RPMI7951 (cell line): Measurements from ENCODE around the gene AHDC1. TPM values are rescaled to one million over a fixed set of nuclear protein-coding genes. Genes with fewer than 3 reads are reported as not detected.
"Not testable (repeated sequence)": the region's sequence is repeated elsewhere in the genome, so short reads cannot be mapped to it uniquely, and the experiment has no call there.

Experiments used
- DNase-seq: peaks from one replicate; pipeline ENCODE4 v3.0.0-alpha.2; 2012; ENCODE audit warnings: low read depth
- total RNA-seq: library from RNA; depleted of rRNA; stranded (reverse); fragments of >200 nt; shearing (Covaris generic); gene quantifications from 2 replicates; pipeline ENCODE4 v1.2.3, GENCODE V29; 2014; rRNA removed

The AHDC1 gene, protein sequence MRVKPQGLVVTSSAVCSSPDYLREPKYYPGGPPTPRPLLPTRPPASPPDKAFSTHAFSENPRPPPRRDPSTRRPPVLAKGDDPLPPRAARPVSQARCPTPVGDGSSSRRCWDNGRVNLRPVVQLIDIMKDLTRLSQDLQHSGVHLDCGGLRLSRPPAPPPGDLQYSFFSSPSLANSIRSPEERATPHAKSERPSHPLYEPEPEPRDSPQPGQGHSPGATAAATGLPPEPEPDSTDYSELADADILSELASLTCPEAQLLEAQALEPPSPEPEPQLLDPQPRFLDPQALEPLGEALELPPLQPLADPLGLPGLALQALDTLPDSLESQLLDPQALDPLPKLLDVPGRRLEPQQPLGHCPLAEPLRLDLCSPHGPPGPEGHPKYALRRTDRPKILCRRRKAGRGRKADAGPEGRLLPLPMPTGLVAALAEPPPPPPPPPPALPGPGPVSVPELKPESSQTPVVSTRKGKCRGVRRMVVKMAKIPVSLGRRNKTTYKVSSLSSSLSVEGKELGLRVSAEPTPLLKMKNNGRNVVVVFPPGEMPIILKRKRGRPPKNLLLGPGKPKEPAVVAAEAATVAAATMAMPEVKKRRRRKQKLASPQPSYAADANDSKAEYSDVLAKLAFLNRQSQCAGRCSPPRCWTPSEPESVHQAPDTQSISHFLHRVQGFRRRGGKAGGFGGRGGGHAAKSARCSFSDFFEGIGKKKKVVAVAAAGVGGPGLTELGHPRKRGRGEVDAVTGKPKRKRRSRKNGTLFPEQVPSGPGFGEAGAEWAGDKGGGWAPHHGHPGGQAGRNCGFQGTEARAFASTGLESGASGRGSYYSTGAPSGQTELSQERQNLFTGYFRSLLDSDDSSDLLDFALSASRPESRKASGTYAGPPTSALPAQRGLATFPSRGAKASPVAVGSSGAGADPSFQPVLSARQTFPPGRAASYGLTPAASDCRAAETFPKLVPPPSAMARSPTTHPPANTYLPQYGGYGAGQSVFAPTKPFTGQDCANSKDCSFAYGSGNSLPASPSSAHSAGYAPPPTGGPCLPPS (N-terminal part only)
- total RNA-seq, result 5.8 and 7.1 TPM in 2 replicates

DNA sequence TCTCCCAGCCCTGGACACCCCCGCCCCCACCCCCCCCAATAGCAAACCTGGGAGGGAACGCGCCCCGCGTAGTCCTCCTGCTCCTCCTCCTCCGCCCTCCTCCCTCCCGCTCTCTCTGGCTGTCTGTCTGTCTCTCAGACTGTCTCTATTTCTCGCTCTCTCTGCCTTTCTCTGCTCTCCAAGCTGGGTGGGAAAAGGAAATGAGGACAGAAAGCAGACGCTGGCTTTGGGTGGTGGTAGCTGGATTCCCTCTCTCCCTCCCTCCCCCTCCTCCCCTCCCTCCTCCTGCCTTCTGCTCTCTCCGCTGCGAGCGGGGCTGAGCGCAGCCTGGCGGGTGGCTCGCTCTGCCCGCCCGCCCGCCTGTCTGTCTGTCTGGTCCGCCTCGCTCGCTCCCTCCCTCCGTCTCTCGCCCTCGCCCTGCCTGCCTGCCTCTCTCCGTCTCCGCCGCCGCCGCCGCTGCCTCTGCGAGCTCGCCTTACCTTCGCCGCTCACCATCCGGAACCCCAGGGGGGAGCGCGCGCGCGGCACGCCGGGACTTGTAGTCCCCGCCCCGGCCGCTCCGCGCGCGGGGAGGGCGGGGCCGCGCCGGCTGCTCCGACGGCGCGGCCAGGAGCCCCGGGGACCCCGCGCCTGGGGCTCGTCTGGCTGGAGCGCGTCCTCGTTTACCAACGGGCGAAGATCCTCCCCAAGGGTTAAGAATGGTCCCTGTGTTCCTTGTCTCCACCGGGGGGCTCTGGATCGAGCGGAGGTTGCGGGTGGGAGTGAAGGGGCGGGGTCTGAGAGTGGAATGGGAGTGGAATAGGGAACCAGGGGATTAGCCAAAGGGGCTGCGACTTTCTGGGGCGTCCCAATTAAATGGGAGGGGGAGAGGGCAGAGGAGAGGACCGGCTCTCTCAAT lies at the start of gene AHDC1:
AHDC1 (minus strand) TSS at position 464 of the 898 bp plus-strand sequence. CDS start 52,029 bp downstream, outside the sequence.
- DNase-seq, result peak; percentile 87

DNA sequence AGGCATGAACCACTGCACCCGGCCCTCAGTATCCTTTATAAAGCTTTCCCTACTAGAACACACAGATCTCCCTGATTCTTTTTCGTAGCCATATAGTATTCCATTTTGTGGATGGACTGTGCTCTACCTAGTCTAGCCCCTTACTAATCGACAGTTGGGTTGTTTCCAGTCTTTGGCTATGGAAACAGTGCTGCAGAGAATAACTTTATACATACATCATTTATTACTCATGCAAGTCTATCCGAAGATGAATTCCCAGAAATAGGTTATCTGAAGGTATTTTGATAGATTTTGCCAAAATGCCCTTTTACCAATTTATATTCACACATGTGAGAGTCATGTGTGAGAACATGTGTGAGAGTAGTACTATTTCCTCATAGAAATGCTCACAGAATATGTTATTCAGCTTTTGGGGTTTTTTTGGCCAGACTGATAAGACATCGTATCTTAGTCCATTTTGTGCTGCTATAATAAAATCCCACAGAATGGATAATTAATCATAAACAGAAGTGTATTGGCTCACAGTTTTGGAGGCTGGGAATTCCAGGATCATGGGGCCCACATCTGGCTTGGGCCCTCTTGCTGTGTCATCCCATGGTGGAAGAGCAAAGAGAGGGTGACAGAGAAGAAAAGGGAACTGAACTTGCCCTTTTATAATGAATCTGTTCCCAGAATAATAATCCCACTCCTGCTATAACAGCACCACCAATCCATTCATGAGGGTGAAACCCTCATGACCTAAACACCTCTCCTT lies 48.3 kb upstream of the AHDC1 start:
- no peak for DNase-seq

DNA sequence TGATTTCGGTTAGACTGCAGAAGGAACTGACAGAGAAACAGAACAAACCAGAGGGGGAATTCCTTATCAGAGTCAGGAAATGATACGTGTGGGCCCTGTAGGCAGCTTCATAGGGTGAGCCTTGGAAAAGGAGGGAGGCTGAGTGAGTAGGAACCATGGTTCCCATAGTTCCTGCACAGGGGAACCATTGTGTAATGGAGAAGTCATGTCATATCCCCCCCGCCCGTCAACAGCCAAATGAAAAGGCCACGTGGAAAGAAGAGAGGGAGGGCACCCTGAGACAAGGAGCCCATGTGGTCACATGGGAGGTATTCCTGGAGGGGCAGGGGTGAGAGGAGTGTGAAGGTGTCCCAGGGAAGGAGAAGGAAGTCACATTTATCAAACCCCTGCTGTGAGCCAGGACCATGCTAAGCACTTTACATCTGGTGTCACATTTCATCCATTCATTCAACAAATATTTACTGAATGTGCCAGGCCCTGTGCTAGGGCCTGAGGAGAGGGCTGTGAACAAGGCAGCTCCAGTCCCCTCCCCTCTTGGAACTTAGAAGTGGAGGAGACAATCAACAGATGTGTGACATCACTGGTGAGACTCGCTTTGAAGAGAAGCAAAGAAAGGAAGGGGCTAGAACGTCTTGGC lies 46.7 kb upstream of the AHDC1 start:
- peak; percentile 80 for DNase-seq

DNA sequence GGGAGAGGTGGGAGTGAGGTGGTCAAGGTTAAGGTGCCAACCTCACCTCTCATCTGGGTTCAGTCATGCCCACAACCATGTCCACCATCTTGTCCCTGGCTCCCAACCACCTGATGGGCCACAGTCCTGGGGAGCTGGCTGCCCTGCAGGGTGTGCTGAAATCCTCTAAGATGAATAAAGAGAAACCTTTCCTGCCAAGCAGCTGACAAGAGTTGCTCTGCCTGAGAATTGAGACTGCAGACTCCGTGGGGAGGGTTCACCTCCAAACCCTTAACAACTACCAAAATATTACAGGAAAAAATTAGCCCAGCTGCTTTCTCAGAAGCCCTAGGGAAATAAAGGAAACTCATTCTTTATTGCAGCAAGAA lies 46.2 kb upstream of the AHDC1 start:
- DNase-seq, result no peak

DNA sequence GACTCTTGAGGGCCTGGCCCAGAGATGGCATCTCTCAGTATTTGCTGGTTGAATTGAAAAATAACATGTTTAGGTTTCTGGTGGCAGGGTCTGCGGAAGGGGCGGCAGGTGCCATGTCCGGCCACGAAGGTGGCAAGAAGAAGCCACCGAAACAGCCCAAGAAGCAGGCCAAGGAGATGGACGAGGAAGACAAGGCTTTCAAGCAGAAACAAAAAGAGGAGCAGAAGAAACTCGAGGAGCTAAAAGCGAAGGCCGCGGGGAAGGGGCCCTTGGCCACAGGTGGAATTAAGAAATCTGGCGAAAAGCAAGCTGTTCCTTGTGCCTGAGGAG lies 45.3 kb upstream of the AHDC1 start:
- DNase-seq, result no peak

DNA sequence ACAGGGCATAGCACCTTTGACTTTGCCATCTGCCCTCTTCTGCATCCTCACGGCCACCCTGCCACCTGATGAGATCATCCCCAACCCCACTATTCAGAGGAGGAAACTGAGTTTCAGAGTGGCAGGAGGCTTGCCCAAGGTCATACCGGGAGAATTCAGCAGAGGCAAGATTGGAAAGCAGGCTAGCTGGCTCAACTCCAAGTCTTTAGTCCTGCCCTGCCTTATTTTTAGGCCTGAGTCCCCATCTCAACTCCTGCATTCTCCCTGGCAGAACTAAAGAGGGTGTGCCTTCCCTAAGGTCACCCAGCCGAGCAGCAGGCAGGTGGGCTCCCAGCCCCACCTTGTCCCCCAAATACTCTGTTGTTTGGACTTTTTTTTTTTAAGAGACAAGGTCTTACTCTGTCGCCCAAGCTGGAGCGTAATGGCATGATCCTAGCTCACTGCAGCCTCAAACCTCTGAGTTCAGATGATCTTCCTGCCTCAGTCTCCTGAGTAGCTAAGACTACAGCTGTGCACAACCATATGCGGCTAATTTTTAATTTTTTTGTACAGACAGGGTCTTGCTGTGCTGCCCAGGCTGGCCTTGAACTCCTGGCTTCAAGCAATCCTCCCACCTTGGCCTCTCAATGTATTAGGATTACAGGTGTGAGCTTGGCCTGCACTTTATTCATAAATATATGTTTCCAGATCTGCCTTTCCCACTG lies 44.8 kb upstream of the AHDC1 start:
- no peak for DNase-seq

DNA sequence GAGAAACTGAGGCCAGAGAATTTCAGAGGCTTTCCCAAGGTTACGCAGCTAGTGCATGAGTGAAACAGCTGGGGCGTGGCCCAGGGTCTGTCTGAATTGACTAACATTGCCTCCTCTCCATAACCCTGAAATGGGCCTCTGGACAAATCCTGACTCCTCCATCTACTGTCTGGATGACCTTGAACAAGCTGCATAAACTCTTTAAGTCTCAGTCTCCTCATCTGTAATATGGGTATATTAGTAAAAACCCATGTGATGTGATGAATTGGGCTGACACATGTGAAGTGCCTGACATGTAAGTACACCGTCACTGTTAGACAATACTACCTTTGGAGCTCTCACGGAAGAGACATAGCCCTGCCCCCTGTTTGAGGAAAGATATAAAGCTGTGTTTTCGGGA lies 43.4 kb upstream of the AHDC1 start:
- no peak for DNase-seq

DNA sequence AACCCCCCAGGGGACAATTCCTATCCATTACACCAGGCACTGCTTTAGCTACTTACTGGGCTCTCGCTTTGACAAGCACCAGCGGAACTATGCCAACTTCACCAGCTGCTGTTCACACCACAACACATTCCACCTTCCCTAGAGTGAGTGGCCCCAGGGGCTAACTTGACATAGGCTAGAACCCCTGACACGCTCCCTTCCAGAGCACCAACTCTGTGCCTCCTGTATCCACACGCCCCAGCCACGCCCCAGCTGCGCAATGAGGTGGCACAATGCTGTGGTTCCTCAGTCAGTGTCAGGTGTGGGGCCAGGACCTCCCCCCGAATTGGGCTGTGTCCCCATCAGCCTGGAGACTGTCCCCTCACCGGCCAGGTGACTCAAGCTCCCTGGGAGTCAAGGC lies 42.7 kb upstream of the AHDC1 start:
- DNase-seq, result peak; percentile 70

DNA sequence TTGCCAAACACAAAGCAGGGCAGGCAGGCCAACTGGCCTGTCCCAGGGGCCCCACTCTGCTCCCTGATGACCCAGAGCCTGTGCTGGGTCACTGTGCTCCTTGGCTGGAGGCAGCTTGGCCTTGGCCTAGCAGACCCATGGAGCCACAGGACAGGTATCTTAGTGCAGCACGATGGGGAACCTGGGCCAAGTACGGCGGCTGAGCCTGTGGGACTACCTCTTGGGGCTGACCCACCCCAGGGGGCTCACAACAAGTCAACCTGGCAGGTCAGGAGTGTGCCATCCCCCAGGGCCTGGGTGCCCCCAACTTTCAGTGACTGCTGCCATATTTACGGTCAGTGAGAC lies 41.1 kb upstream of the AHDC1 start:
- no peak for DNase-seq

DNA sequence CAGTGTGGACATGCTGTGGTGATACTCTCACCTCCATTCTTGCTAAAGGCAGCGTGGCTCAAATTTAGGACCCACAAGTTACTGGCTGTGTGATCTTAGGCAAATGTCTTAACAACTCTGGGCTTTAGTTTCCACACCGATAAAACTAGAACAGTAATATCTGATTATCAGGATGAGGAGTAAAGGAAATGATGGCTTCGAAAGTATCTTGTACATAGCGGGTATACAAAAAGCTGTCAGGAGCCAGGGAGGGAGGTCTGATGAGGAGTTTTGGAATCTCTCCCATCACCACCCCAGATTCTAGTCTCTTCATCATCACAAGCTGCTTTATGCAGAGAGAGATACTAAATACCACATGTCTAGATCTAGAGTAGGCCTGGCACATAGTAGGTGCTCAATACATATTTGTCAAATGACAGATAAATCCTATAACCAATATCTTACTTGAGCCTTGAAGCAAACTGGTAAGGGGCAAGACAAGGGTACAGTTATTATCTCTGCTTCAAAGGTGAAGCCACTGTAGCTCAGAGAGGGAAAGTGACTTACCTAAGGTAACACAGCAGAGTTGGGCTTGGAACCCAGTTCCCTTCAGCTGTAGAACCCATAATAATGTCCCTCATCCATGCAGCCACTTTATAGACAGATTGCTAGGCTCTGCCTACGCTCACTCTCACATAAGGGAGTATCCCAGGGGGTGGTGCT lies 40.6 kb upstream of the AHDC1 start:
- DNase-seq, result no peak

DNA sequence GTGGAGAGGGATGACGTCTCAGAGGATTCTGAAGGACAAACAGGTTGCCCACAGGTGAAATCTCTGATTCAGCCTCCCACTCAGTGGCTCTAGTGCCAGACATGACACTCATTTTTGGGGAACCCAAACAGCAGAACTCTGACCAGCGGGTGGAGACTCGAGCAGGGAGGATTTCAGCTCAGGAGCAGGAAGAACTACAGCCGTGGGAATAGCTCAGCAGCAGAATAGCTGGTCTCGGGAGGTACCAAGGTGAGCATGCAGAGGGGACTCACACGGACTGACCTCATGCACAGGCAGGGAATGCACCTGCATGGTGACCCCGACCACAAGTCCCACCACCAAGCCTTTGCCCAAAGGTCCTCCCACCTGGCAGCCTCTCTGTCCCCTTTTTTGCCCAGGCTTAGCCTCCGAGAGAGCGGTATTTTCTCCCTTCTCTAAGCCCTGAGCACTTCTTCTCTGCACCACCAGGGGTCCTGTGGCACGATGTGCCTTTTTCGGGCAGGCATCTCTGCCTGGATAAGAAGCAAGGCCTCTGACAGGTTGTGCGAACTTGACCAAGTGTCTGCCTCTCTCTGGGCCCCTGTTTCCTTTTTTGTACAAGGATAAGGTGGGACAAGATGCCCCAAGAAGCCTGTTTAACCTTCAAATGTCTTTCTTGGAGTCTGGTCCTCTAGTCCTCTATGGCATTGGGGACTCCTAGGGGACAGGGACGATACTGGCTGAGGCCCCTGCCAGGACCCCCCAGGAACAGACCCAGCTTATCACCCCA lies 39.8 kb upstream of the AHDC1 start:
- DNase-seq, result peak; percentile 64

DNA sequence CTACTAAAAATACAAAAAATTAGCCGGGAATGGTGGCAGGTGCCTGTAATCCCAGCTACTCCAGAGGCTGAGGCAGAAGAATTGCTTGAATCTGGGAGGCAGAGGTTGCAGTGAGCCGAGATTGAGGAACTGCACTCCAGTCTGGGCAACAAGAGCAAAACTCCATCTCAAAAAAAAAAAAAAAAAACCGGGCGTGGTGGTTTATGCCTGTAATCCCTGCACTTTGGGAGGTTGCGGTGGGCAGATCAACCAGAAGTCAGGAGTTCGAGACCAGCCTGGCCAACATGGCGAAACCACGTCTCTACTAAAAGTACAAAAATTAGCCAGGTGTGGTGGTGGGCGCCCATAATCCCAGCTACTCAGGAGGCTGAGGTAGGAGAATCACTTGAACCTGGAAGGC lies 36.6 kb upstream of the AHDC1 start:
- DNase-seq, result not testable (repeated sequence)

DNA sequence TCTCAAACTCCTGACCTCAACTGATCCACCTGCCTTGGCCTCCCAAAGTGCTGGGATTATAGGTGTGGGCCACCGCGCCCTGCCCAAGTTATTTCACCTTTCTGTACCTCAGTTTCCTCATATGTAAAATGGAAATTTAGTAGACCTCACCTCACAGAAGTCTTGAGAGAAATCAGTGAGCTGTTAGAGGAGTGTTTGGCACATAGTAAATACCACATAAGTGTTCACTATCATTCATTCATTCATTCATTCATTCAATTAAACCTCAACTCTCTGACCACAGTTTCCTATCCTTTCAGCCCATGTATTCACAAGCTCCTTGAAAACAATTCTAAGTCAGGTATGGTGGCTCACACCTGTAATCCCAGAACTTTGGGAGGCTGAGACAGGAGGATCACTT lies 34.9 kb upstream of the AHDC1 start:
- DNase-seq, result no peak

DNA sequence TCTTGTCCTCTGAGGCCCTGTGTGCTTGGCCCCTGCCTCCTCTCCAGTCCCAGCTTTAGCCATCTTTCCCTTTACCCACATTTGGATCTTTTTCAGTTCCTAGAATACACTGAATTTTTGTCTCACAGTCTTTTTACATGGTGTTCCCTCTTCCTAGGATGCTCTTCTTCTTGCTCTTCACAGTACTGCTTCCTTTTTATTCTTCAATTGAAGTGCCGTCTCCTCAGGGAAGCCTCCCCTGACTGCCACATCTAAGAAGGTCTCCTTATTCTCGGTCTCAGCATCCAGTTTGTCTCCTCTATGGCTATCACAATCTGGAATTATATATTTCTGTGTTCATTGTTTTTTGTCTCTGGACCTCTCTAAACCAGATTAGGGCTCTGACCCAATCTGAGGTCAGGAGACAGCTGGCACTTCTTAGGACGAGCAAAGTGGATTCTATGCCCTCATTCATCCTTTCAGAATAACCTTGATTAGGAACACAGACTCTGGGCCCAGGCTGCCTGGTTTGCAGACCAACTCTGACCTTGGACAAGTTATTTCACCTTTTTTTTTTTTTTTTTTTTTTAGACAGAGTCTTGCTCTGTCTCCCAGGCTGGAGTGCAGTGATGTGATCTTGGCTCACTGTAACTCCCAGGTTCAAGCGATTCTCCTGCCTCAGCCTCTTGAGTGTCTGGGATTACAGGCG lies 34.2 kb upstream of the AHDC1 start:
- no peak for DNase-seq

DNA sequence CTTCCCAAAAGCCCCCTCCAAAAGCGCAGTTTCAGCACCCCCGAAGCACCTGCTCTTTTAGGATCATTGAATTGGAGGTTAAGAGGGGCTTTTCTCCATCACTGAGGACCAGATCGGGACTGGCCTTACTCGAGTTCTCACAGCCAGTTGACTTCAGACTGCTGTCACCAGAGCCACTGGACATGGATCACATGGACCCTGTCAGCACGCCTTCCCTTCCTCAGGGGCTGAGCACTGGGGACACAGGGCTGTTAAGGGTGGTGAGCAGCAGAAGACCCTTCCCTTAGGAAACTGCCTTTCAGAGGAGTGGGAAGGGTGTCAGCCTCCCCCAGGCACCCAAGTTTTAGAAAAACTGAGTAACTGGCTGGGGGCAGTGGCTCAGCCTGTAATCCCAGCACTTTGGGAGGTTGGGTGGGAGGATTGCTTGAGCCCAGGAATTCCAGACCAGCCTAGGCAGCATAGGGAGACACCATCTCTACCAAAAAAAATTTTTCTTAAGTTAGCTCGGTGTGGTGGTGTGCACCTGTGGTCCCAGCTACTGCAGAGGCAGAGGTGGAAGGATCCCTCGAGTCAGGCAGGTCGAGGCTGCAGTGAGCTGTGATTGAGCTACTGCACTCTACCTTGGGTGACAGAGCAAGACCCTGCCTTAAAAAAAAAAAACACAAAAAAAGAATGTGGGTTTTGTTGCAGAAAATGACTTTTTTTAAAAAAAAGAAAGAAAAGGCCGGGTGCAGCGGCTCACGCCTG lies 31.6 kb upstream of the AHDC1 start:
- DNase-seq, result no peak

DNA sequence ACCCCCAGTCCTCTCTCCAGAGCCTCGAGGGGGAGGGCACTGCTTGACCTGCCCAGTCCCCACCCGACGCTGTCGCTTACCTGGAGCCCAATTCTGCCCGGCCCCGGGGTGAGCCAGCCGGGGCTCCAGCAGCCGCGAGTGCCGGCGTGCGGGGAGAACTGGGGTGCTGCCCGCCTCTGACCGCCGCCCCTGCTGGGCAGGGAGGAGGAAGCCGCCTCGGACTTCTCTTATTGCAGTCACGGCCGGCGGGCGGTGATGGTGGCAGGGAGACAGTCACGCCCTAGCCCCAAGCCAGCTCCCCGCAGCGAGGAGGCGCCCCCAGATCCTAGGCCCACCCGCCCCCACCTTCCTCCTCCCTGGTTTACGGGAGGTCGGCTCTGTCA lies 31.0 kb upstream of the AHDC1 start, which contains the start of gene FGR:
FGR (minus strand) TSS at position 201 of the 383 bp plus-strand sequence. CDS start 11,269 bp downstream, outside the sequence.
- no peak for DNase-seq
